Type B pancreatic cell (in vitro differentiated cells): ENCODE results near the gene IKZF3. TPM values are rescaled to one million over a fixed set of nuclear protein-coding genes. Genes with fewer than 3 reads are reported as not detected.

Experiments used
- DNase-seq: peaks from one replicate; pipeline ENCODE4 v3.0.0; 2021; ENCODE audit warnings: mixed read lengths; ENCODE audit not compliant: unreplicated experiment; ENCODE audit errors: extremely low spot score
- H3K27ac Mint-ChIP-seq: 2 replicates; pipeline ENCODE4 v1.8.0; 2021; ENCODE audit warnings: mild to moderate bottlenecking, mixed read lengths
- H3K27me3 Mint-ChIP-seq: 2 replicates; pipeline ENCODE4 v1.8.0; 2021; ENCODE audit warnings: mixed read lengths
- H3K36me3 Mint-ChIP-seq: 2 replicates; pipeline ENCODE4 v1.8.0; 2021; ENCODE audit warnings: mixed read lengths
- H3K4me1 Mint-ChIP-seq: one replicate; pipeline ENCODE4 v1.8.0; 2021; ENCODE audit warnings: mixed read lengths; ENCODE audit not compliant: unreplicated experiment
- H3K4me3 Mint-ChIP-seq: 2 replicates; pipeline ENCODE4 v1.8.0; 2021; ENCODE audit warnings: mild to moderate bottlenecking, mixed read lengths
- H3K9me3 Mint-ChIP-seq: 2 replicates; pipeline ENCODE4 v1.8.0; 2021; ENCODE audit warnings: mixed read lengths
- total RNA-seq: library from RNA; stranded (reverse); gene quantifications from 2 replicates; pipeline ENCODE4 v1.2.1, GENCODE V29; 2021; ENCODE audit warnings: low replicate concordance
- TF ChIP-seq, protein P1 (sequence below): fragments of 200-600 bp; sonication (generic); conservative IDR thresholded peaks from 2 replicates; pipeline ENCODE4 v1.5.0; 2021; ENCODE audit warnings: antibody characterized with exemption, mild to moderate bottlenecking

The IKZF3 gene
- total RNA-seq, 1 donor from 2014 or later: 0.19 TPM

DNA sequence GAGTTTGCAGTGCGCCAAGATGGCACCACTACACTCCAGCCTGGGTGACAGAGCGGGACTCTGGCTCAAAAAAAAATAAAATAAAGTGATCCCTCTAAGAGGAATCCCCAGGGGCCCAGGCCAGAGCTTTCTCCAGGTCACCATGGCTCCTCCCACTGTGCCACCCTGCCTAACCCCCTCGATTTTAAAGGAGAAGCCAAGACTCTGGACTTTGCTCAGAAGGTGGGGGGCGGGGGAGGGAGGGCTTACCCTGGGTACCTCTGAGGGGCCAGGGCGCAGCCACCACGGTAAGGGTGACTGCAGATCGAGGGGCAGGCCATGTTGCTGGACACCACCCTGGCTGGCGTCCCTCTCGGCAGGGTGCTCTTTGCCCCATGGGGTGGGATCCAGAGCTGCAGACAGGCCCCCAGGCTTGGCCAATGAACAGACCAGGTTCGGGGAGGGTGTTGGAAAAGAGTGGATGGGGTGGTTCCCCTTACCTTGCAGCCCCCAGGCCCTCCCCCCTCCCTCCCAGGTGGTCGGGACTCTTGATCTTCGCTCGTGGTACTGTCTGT is 126.8 kb downstream of the IKZF3 start:
- H3K27ac Mint-ChIP-seq: peak overlapping the region; percentile 85
- H3K36me3 Mint-ChIP-seq: no peaks in the 10 kb centered on the region
- peaks cover 40% of the 10 kb centered on the region for H3K27me3 Mint-ChIP-seq
- TF ChIP-seq, protein P1, sequence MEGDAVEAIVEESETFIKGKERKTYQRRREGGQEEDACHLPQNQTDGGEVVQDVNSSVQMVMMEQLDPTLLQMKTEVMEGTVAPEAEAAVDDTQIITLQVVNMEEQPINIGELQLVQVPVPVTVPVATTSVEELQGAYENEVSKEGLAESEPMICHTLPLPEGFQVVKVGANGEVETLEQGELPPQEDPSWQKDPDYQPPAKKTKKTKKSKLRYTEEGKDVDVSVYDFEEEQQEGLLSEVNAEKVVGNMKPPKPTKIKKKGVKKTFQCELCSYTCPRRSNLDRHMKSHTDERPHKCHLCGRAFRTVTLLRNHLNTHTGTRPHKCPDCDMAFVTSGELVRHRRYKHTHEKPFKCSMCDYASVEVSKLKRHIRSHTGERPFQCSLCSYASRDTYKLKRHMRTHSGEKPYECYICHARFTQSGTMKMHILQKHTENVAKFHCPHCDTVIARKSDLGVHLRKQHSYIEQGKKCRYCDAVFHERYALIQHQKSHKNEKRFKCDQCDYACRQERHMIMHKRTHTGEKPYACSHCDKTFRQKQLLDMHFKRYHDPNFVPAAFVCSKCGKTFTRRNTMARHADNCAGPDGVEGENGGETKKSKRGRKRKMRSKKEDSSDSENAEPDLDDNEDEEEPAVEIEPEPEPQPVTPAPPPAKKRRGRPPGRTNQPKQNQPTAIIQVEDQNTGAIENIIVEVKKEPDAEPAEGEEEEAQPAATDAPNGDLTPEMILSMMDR: no peak
- no peaks in the 10 kb centered on the region for H3K9me3 Mint-ChIP-seq
- DNase-seq: no peak
- H3K4me3 Mint-ChIP-seq: peak overlapping the region; percentile 87
- peaks cover 26% of the 10 kb centered on the region for H3K4me1 Mint-ChIP-seq

- Mint-ChIP-seq H3K4me3 (peak overlapping the region; percentile 76), H3K9me3 (no peaks in the 10 kb centered on the region), H3K4me1 (peaks cover 26% of the 10 kb centered on the region), H3K36me3 (no peaks in the 10 kb centered on the region), H3K27me3 (peaks cover 40% of the 10 kb centered on the region), H3K27ac (peak overlapping the region; percentile 85)
- no peak for DNase-seq
- TF ChIP-seq, protein P1: no peak
These were observed 127.6 kb downstream of the IKZF3 start for GRCh38 chr17:39736319-39737165.

GRCh38 chr17:39735882-39736281 is 128.2 kb downstream of the IKZF3 start:
- Mint-ChIP-seq H3K4me3 (peak overlapping the region; percentile 76), H3K27me3 (peaks cover 38% of the 10 kb centered on the region), H3K27ac (peak overlapping the region; percentile 85), H3K9me3 (no peaks in the 10 kb centered on the region), H3K36me3 (no peaks in the 10 kb centered on the region), H3K4me1 (peaks cover 23% of the 10 kb centered on the region)
- TF ChIP-seq, protein P1: no peak
- no peak for DNase-seq

DNA sequence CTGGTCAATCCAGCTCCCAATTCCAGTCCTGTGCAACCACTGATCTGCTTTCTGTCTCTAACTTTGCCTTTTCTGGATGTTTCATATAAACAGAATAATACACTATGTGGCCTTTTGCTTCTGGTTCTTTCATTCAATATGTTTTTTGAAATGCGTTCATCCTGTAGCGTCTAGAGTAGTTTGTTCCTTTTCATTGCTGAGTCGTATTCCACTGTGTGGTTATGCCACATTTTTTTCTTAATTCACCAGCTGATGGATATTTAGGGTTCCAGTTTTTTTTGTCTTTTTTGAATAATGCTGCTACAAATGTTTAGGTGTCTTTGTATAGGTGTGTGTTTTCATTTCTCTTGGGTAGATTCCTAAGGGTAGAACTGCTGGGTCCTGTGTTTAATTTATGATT is 131.5 kb downstream of the IKZF3 start:
- peak overlapping the region; percentile 51 for H3K4me3 Mint-ChIP-seq
- H3K36me3 Mint-ChIP-seq: peaks cover 4% of the 10 kb centered on the region
- peaks cover 17% of the 10 kb centered on the region for H3K27me3 Mint-ChIP-seq
- no peak for DNase-seq
- peak overlapping the region; percentile 85 for H3K27ac Mint-ChIP-seq
- H3K4me1 Mint-ChIP-seq: peaks cover 12% of the 10 kb centered on the region
- no peaks in the 10 kb centered on the region for H3K9me3 Mint-ChIP-seq
- TF ChIP-seq, protein P1: no peak

GRCh38 chr17:39730095-39730921 is 133.8 kb downstream of the IKZF3 start, which contains the start of gene MIEN1:
TSS of gene MIEN1 (minus strand) at chr17:39730532. CDS start at chr17:39730495, 37 bp downstream.
- Mint-ChIP-seq H3K27ac (peak within 1 kb of the TSS; percentile 97), H3K27me3 (no peaks in the 10 kb centered on the region), H3K9me3 (no peaks in the 10 kb centered on the region), H3K4me3 (peak within 1 kb of the TSS; percentile 90), H3K36me3 (peaks cover 8% of the 10 kb centered on the region), H3K4me1 (no peaks in the 10 kb centered on the region)
- peak; percentile 97 for DNase-seq
- TF ChIP-seq, protein P1: peak; percentile 94
